Gastroesophageal sphincter (tissue), 3 donors: ENCODE measurements around the gene AZIN2.

Experiments
- POLR2A ChIP-seq, 2 donors: fragments of 450-650 bp; IDR thresholded peaks; one replicate each; pipeline ENCODE4 v1.6.1; 2017; ENCODE audit warnings: antibody characterized with exemption in 2 of 2, mild to moderate bottlenecking in 2 of 2, moderate library complexity in 1 of 2
- TF ChIP-seq, protein P1 (sequence below), 4 experiments: fragments of 200-600 bp in 2 of 4; fragments of 450-650 bp in 2 of 4; sonication (generic) in 1 of 4; IDR thresholded peaks; one replicate each; pipeline ENCODE4 v1.5.1; 2017 to 2019; ENCODE audit warnings: antibody characterized with exemption in 4 of 4, mild to moderate bottlenecking in 2 of 4, moderate library complexity in 2 of 4

- no peak for TF ChIP-seq POLR2A (IDR thresholded peaks at IDR 0.05)
- TF ChIP-seq, protein P1, sequence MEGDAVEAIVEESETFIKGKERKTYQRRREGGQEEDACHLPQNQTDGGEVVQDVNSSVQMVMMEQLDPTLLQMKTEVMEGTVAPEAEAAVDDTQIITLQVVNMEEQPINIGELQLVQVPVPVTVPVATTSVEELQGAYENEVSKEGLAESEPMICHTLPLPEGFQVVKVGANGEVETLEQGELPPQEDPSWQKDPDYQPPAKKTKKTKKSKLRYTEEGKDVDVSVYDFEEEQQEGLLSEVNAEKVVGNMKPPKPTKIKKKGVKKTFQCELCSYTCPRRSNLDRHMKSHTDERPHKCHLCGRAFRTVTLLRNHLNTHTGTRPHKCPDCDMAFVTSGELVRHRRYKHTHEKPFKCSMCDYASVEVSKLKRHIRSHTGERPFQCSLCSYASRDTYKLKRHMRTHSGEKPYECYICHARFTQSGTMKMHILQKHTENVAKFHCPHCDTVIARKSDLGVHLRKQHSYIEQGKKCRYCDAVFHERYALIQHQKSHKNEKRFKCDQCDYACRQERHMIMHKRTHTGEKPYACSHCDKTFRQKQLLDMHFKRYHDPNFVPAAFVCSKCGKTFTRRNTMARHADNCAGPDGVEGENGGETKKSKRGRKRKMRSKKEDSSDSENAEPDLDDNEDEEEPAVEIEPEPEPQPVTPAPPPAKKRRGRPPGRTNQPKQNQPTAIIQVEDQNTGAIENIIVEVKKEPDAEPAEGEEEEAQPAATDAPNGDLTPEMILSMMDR (IDR thresholded peaks at IDR 0.05) = no peak
Observed at GRCh38 chr1:33041026-33041425, 39.9 kb upstream of the AZIN2 start.
